ENCODE measurements around the gene NHSL1. TPM values are rescaled to one million over a fixed set of nuclear protein-coding genes. Genes with fewer than 3 reads are reported as not detected.
A peak's percentile ranks its signal among the peaks of the same experiment; 100 is the strongest.
"Not testable (repeated sequence)": the region's sequence is repeated elsewhere in the genome, so short reads cannot be mapped to it uniquely, and the experiment has no call there.

The NHSL1 gene
- total RNA-seq, 1 donor from 2014 or later, result 23.1 TPM

- no peaks in the 10 kb centered on the region for H3K27me3 ChIP-seq
- H3K9me3 ChIP-seq, result no peaks in the 10 kb centered on the region
- H3K27ac ChIP-seq, result no peak overlapping the region
- intact Hi-C loops (cut with DNase I), result no loop called here
- TF ChIP-seq CTCF (IDR thresholded peaks at IDR 0.05), result no peak
- no peak for TF ChIP-seq POLR2AphosphoS5 (IDR thresholded peaks at IDR 0.05; ENCODE audit: insufficient read depth in 1 of 2, low read depth in 1 of 2)
- TF ChIP-seq POLR2A (IDR thresholded peaks at IDR 0.05), result no peak
- peaks cover 0 to 8% of the 10 kb centered on the region in 2 donors for H3K36me3 ChIP-seq
- no peak overlapping the region for H3K4me3 ChIP-seq
- no peak for DNase-seq (ENCODE audit: extremely low spot score in 2 of 2)
- peaks cover 9% of the 10 kb centered on the region for H3K4me1 ChIP-seq
These were observed 71.6 kb downstream of the NHSL1 start for GRCh38 chr6:138427701-138428100.

- Histone ChIP-seq H3K9me3 (no peaks in the 10 kb centered on the region), H3K27me3 (no peaks in the 10 kb centered on the region), H3K4me1 (peaks cover 9% of the 10 kb centered on the region), H3K4me3 (no peak overlapping the region), H3K36me3 (peaks cover 0 to 8% of the 10 kb centered on the region in 2 donors), H3K27ac (no peak overlapping the region)
- TF ChIP-seq CTCF (IDR thresholded peaks at IDR 0.05) (no peak), POLR2AphosphoS5 (IDR thresholded peaks at IDR 0.05; ENCODE audit: insufficient read depth in 1 of 2, low read depth in 1 of 2) (no peak), POLR2A (IDR thresholded peaks at IDR 0.05) (no peak)
- no peak for DNase-seq (ENCODE audit: extremely low spot score in 2 of 2)
- intact Hi-C loops (cut with DNase I), result no loop called here
These were observed 72.7 kb downstream of the NHSL1 start for GRCh38 chr6:138426500-138427123.

- H3K27me3 ChIP-seq; H3K9me3 ChIP-seq; H3K27ac ChIP-seq; DNase-seq (ENCODE audit: extremely low spot score in 2 of 2); intact Hi-C loops (cut with DNase I); H3K4me3 ChIP-seq; H3K36me3 ChIP-seq; H3K4me1 ChIP-seq: not testable (repeated sequence)
These were observed 74.0 kb downstream of the NHSL1 start for GRCh38 chr6:138425256-138425655.

GRCh38 chr6:138424004-138424904 lies 75.0 kb downstream of the NHSL1 start:
- intact Hi-C loops (cut with DNase I), result no loop called here
- H3K9me3 ChIP-seq, result no peaks in the 10 kb centered on the region
- no peak overlapping the region for H3K27ac ChIP-seq
- no peaks in the 10 kb centered on the region for H3K27me3 ChIP-seq
- H3K4me3 ChIP-seq, result no peak overlapping the region
- H3K4me1 ChIP-seq, result peaks cover 7% of the 10 kb centered on the region
- H3K36me3 ChIP-seq, result peaks cover 0 to 8% of the 10 kb centered on the region in 2 donors
- DNase-seq (ENCODE audit: extremely low spot score in 2 of 2), result no peak
- TF ChIP-seq POLR2AphosphoS5 (IDR thresholded peaks at IDR 0.05; ENCODE audit: insufficient read depth in 1 of 2, low read depth in 1 of 2) (no peak), CTCF (IDR thresholded peaks at IDR 0.05) (no peak), POLR2A (IDR thresholded peaks at IDR 0.05) (no peak)

GRCh38 chr6:138422861-138423260 lies 76.4 kb downstream of the NHSL1 start:
- H3K36me3 ChIP-seq, result peaks cover 0 to 12% of the 10 kb centered on the region in 2 donors
- intact Hi-C loops (cut with DNase I), result no loop called here
- no peak overlapping the region for H3K4me3 ChIP-seq
- no peaks in the 10 kb centered on the region for H3K4me1 ChIP-seq
- no peaks in the 10 kb centered on the region for H3K27me3 ChIP-seq
- no peak overlapping the region for H3K27ac ChIP-seq
- TF ChIP-seq CTCF (IDR thresholded peaks at IDR 0.05), result no peak
- peak in 1 of 2 donors; percentile 15 for TF ChIP-seq POLR2AphosphoS5 (IDR thresholded peaks at IDR 0.05; ENCODE audit: insufficient read depth in 1 of 2, low read depth in 1 of 2)
- no peak for DNase-seq (ENCODE audit: extremely low spot score in 2 of 2)
- H3K9me3 ChIP-seq, result no peaks in the 10 kb centered on the region
